ENCODE measurements around the gene TH. TPM values are rescaled to one million over a fixed set of nuclear protein-coding genes. Genes with fewer than 3 reads are reported as not detected.

Gene TH
- total RNA-seq, 2 donors from 2014 or later = not detected

- H3K9me3 Mint-ChIP-seq = no peaks in the 10 kb centered on the region
- no peak overlapping the region for H3K4me3 Mint-ChIP-seq
- no peaks in the 10 kb centered on the region for H3K4me1 ChIP-seq (ENCODE audit: control insufficient read depth, insufficient read depth, low read length)
- no peaks in the 10 kb centered on the region for H3K36me3 ChIP-seq (ENCODE audit: control insufficient read depth, insufficient read depth, low read length)
- 82 to 90% methylated on average over 7 to 10 of the region's 10 CpGs for WGBS, 2 experiments (ENCODE audit: insufficient coverage in 1 of 2, insufficient read length in 1 of 2)
- H3K27me3 ChIP-seq (ENCODE audit: control insufficient read depth, insufficient read depth, low read length, poor library complexity, severe bottlenecking) = no peaks in the 10 kb centered on the region
- no peak overlapping the region for H3K27ac ChIP-seq (ENCODE audit: low read depth, low read length)
- no peak for DNase-seq
- no peaks in the 10 kb centered on the region for H3K9me3 ChIP-seq (ENCODE audit: control insufficient read depth, low read length)
- H3K4me1 Mint-ChIP-seq = no peaks in the 10 kb centered on the region
- H3K4me3 ChIP-seq (ENCODE audit: low read length) = no peak overlapping the region
- peaks cover 15% of the 10 kb centered on the region for H3K27me3 Mint-ChIP-seq (ENCODE audit: insufficient read depth)
- no peak overlapping the region for H3K9ac ChIP-seq (ENCODE audit: extremely low read depth, low read length, poor library complexity, severe bottlenecking)
- H3K27ac Mint-ChIP-seq = no peak overlapping the region
- H3K36me3 Mint-ChIP-seq (ENCODE audit: low read depth) = no peaks in the 10 kb centered on the region
- TF ChIP-seq CTCF (conservative IDR thresholded peaks at IDR 0.05) = no peak
Observed at GRCh38 chr11:2202900-2203439, 31.4 kb upstream of the TH start.

- no peak overlapping the region for H3K27ac Mint-ChIP-seq
- 90 to 100% methylated on average over 1 to 27 of the region's 29 CpGs for WGBS, 2 experiments (ENCODE audit: insufficient coverage in 1 of 2, insufficient read length in 1 of 2)
- TF ChIP-seq CTCF (conservative IDR thresholded peaks at IDR 0.05) = no peak
- H3K4me3 Mint-ChIP-seq = no peak overlapping the region
- DNase-seq = no peak
- H3K4me1 Mint-ChIP-seq = no peaks in the 10 kb centered on the region
- H3K27me3 Mint-ChIP-seq (ENCODE audit: insufficient read depth) = peaks cover 11% of the 10 kb centered on the region
- no peaks in the 10 kb centered on the region for H3K9me3 Mint-ChIP-seq
- no peaks in the 10 kb centered on the region for H3K9me3 ChIP-seq (ENCODE audit: control insufficient read depth, low read length)
- no peaks in the 10 kb centered on the region for H3K36me3 ChIP-seq (ENCODE audit: control insufficient read depth, insufficient read depth, low read length)
- no peaks in the 10 kb centered on the region for H3K36me3 Mint-ChIP-seq (ENCODE audit: low read depth)
- H3K27me3 ChIP-seq (ENCODE audit: control insufficient read depth, insufficient read depth, low read length, poor library complexity, severe bottlenecking) = no peaks in the 10 kb centered on the region
- H3K4me3 ChIP-seq (ENCODE audit: low read length) = no peak overlapping the region
- no peak overlapping the region for H3K9ac ChIP-seq (ENCODE audit: extremely low read depth, low read length, poor library complexity, severe bottlenecking)
- H3K27ac ChIP-seq (ENCODE audit: low read depth, low read length) = no peak overlapping the region
- no peaks in the 10 kb centered on the region for H3K4me1 ChIP-seq (ENCODE audit: control insufficient read depth, insufficient read depth, low read length)
Observed at GRCh38 chr11:2202071-2202899, 30.7 kb upstream of the TH start.

- DNase-seq = no peak
- Histone ChIP-seq H3K4me3 (ENCODE audit: low read length) (no peak overlapping the region), H3K27ac (ENCODE audit: low read depth, low read length) (no peak overlapping the region), H3K4me1 (ENCODE audit: control insufficient read depth, insufficient read depth, low read length) (no peaks in the 10 kb centered on the region), H3K36me3 (ENCODE audit: control insufficient read depth, insufficient read depth, low read length) (no peaks in the 10 kb centered on the region), H3K9ac (ENCODE audit: extremely low read depth, low read length, poor library complexity, severe bottlenecking) (no peak overlapping the region), H3K27me3 (ENCODE audit: control insufficient read depth, insufficient read depth, low read length, poor library complexity, severe bottlenecking) (peaks cover 5% of the 10 kb centered on the region), H3K9me3 (ENCODE audit: control insufficient read depth, low read length) (no peaks in the 10 kb centered on the region)
- WGBS, 2 experiments (ENCODE audit: insufficient coverage in 1 of 2, insufficient read length in 1 of 2) = 75 to 100% methylated on average over 1 to 2 of the region's 2 CpGs
- H3K9me3 Mint-ChIP-seq = no peaks in the 10 kb centered on the region
- no peaks in the 10 kb centered on the region for H3K36me3 Mint-ChIP-seq (ENCODE audit: low read depth)
- H3K27ac Mint-ChIP-seq = no peak overlapping the region
- TF ChIP-seq CTCF (conservative IDR thresholded peaks at IDR 0.05) = no peak
- no peaks in the 10 kb centered on the region for H3K4me1 Mint-ChIP-seq
- no peak overlapping the region for H3K4me3 Mint-ChIP-seq
- H3K27me3 Mint-ChIP-seq (ENCODE audit: insufficient read depth) = peaks cover 13% of the 10 kb centered on the region
Observed at GRCh38 chr11:2201542-2201941, 29.9 kb upstream of the TH start.
